ENCODE measurements around the gene GLRX5. TPM values are rescaled to one million over a fixed set of nuclear protein-coding genes. Genes with fewer than 3 reads are reported as not detected.

The GLRX5 gene
- total and polyA plus RNA-seq, 2 donors (not counting 1 experiment from before 2014, with no cell fraction given): 28.4 to 47.6 TPM

DNA sequence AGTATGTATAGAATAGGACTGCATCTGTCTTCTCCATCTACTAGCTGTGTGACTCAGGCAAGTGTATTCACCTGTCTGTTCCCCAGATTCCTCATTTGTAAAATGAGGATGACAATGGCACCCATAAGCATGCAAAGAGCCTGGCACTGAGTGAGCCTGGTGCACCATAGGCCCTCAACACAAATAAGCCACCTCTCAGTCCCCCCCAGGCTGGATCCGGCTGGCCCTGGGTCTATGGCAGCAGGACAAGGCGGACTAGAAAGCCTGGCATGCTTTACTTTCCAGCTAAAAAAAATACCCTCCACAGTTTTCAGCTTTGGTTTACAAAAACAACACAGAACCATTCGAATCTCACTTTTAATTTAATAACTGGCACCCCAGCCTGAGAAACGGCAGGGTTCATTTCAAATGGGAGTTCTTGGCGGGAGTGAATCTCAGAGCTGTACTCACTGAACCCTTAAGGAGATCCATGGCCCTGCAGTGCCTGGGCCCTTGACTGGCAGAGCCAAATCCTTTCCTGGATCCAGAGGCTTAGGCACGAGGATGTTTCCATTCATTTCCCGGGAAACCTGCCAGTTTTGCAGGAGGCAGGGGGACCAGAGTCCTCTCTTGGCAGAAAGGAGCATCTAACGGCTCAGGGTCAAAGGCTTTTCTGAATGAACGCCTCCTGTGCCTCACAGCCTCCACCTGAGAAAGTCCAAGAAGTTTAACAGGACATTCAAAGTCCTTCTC, 36.1 kb upstream of the GLRX5 start:
- Histone ChIP-seq H4K20me1 (ENCODE audit: control insufficient read depth, extremely low read depth, insufficient read depth, low read length) (no peaks in the 10 kb centered on the region), H3K9me3 (ENCODE audit: control insufficient read depth, insufficient read depth, low read depth, low read length) (no peaks in the 10 kb centered on the region), H2AFZ (ENCODE audit: low read length) (no peak overlapping the region), H3K4me1 (ENCODE audit: control insufficient read depth, extremely low read depth, insufficient read depth, low read length) (peaks cover 38% of the 10 kb centered on the region), H3K36me3 (ENCODE audit: control insufficient read depth, insufficient read depth, low read length) (peaks cover 4% of the 10 kb centered on the region), H3K27me3 (ENCODE audit: control insufficient read depth, insufficient read depth, low read length) (no peaks in the 10 kb centered on the region), H3K79me2 (ENCODE audit: control insufficient read depth, insufficient read depth, low read length) (peaks cover 42% of the 10 kb centered on the region), H3K27ac (ENCODE audit: insufficient read depth, low read length) (no peak overlapping the region), H3K4me3 (replicated peaks in 1 of 4; ENCODE audit: control extremely low read depth in 1 of 4, insufficient read depth in 1 of 4, low read depth in 3 of 4, low read length in 4 of 4) (no peak overlapping the region), H3K9ac (ENCODE audit: insufficient read depth, low read length) (no peak overlapping the region), H3K4me2 (ENCODE audit: extremely low read depth, insufficient read depth, low read length) (peak overlapping the region; percentile 11)
- DNase-seq (ENCODE audit: low read depth in 2 of 2): peak in 1 of 2 donors; percentile 67
- TF ChIP-seq EZH2 (IDR thresholded peaks at IDR 0.05; ENCODE audit: low read length, missing control alignments): no peak

GRCh38 chr14:95499354-95499750, 35.5 kb upstream of the GLRX5 start:
- H3K9ac ChIP-seq (ENCODE audit: insufficient read depth, low read length): no peak overlapping the region

GRCh38 chr14:95500201-95500681, 34.6 kb upstream of the GLRX5 start:
- no peaks in the 10 kb centered on the region for H3K27me3 ChIP-seq (ENCODE audit: control insufficient read depth, insufficient read depth, low read length)
- H3K9ac ChIP-seq (ENCODE audit: insufficient read depth, low read length): no peak overlapping the region
- no peaks in the 10 kb centered on the region for H4K20me1 ChIP-seq (ENCODE audit: control insufficient read depth, extremely low read depth, insufficient read depth, low read length)
- H3K4me1 ChIP-seq (ENCODE audit: control insufficient read depth, extremely low read depth, insufficient read depth, low read length): peaks cover 46% of the 10 kb centered on the region
- peaks cover 37% of the 10 kb centered on the region for H3K79me2 ChIP-seq (ENCODE audit: control insufficient read depth, insufficient read depth, low read length)
- TF ChIP-seq, protein P1, sequence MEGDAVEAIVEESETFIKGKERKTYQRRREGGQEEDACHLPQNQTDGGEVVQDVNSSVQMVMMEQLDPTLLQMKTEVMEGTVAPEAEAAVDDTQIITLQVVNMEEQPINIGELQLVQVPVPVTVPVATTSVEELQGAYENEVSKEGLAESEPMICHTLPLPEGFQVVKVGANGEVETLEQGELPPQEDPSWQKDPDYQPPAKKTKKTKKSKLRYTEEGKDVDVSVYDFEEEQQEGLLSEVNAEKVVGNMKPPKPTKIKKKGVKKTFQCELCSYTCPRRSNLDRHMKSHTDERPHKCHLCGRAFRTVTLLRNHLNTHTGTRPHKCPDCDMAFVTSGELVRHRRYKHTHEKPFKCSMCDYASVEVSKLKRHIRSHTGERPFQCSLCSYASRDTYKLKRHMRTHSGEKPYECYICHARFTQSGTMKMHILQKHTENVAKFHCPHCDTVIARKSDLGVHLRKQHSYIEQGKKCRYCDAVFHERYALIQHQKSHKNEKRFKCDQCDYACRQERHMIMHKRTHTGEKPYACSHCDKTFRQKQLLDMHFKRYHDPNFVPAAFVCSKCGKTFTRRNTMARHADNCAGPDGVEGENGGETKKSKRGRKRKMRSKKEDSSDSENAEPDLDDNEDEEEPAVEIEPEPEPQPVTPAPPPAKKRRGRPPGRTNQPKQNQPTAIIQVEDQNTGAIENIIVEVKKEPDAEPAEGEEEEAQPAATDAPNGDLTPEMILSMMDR (conservative IDR thresholded peaks at IDR 0.05 in 1 of 2, IDR thresholded peaks at IDR 0.05 in 1 of 2; ENCODE audit: low read depth in 1 of 2, low read length in 2 of 2): no peak
- TF ChIP-seq EZH2 (IDR thresholded peaks at IDR 0.05; ENCODE audit: low read length, missing control alignments): no peak
- peaks cover 1% of the 10 kb centered on the region for H3K36me3 ChIP-seq (ENCODE audit: control insufficient read depth, insufficient read depth, low read length)
- no peak overlapping the region for H2AFZ ChIP-seq (ENCODE audit: low read length)
- no peak for DNase-seq (ENCODE audit: low read depth in 2 of 2)
- H3K9me3 ChIP-seq (ENCODE audit: control insufficient read depth, insufficient read depth, low read depth, low read length): no peaks in the 10 kb centered on the region
- H3K4me3 ChIP-seq (replicated peaks in 1 of 4; ENCODE audit: control extremely low read depth in 1 of 4, insufficient read depth in 1 of 4, low read depth in 3 of 4, low read length in 4 of 4): no peak overlapping the region
- H3K4me2 ChIP-seq (ENCODE audit: extremely low read depth, insufficient read depth, low read length): no peak overlapping the region
- peak overlapping the region; percentile 22 for H3K27ac ChIP-seq (ENCODE audit: insufficient read depth, low read length)

More at GRCh38 chr14:95499354-95499750, 35.5 kb upstream of the GLRX5 start:
- Histone ChIP-seq H3K9me3 (ENCODE audit: control insufficient read depth, insufficient read depth, low read depth, low read length) (no peaks in the 10 kb centered on the region), H3K27me3 (ENCODE audit: control insufficient read depth, insufficient read depth, low read length) (no peaks in the 10 kb centered on the region), H2AFZ (ENCODE audit: low read length) (no peak overlapping the region), H3K36me3 (ENCODE audit: control insufficient read depth, insufficient read depth, low read length) (peaks cover 4% of the 10 kb centered on the region), H3K4me1 (ENCODE audit: control insufficient read depth, extremely low read depth, insufficient read depth, low read length) (peaks cover 39% of the 10 kb centered on the region), H3K4me2 (ENCODE audit: extremely low read depth, insufficient read depth, low read length) (no peak overlapping the region), H3K4me3 (replicated peaks in 1 of 4; ENCODE audit: control extremely low read depth in 1 of 4, insufficient read depth in 1 of 4, low read depth in 3 of 4, low read length in 4 of 4) (no peak overlapping the region), H4K20me1 (ENCODE audit: control insufficient read depth, extremely low read depth, insufficient read depth, low read length) (no peaks in the 10 kb centered on the region), H3K79me2 (ENCODE audit: control insufficient read depth, insufficient read depth, low read length) (peaks cover 39% of the 10 kb centered on the region), H3K27ac (ENCODE audit: insufficient read depth, low read length) (no peak overlapping the region)
- no peak for DNase-seq (ENCODE audit: low read depth in 2 of 2)
- TF ChIP-seq, protein P1 (conservative IDR thresholded peaks at IDR 0.05 in 1 of 2, IDR thresholded peaks at IDR 0.05 in 1 of 2; ENCODE audit: low read depth in 1 of 2, low read length in 2 of 2): no peak
- no peak for TF ChIP-seq EZH2 (IDR thresholded peaks at IDR 0.05; ENCODE audit: low read length, missing control alignments)

All from fibroblast of lung (primary cell).